H1 (cell line): ENCODE measurements around the gene ZDHHC8. TPM values are rescaled to one million over a fixed set of nuclear protein-coding genes. Genes with fewer than 3 reads are reported as not detected.

Experiments
- CTCF ChIA-PET: fragments of 300-600 bp; sonication (Branson Sonifier 250); formaldehyde crosslinking; loops from one replicate; lab custom pipeline; 2021; ENCODE audit not compliant: partially characterized antibody; lab: Charles Lee
- POLR2A ChIA-PET: fragments of 300-600 bp; sonication (Branson Sonifier 250); formaldehyde crosslinking; loops from one replicate; lab custom pipeline; 2021; ENCODE audit warnings: inconsistent platforms; ENCODE audit not compliant: partially characterized antibody; lab: Charles Lee
- DNase-seq, 2 experiments: peaks; one replicate each; pipeline versions ENCODE4 v3.0.0 to v3.0.0-alpha.2; 2010 to 2022; ENCODE audit warnings: low spot score in 2 of 2, low read depth in 1 of 2, mixed read lengths in 1 of 2
- FAIRE-seq: peaks from 2 replicates; lab custom pipeline; 2011; peaks lifted over from hg19 to GRCh38; lab: Jason Lieb, UNC
- H2AFZ ChIP-seq: 2 replicates; pipeline ENCODE4 v1.8.1; 2012; ENCODE audit warnings: low read length, inconsistent platforms
- H2AK5ac ChIP-seq: 2 replicates; pipeline ENCODE4 v1.6.1; 2013; ENCODE audit warnings: low read depth, low read length
- H2BK120ac ChIP-seq: replicated peaks from 2 replicates; pipeline ENCODE3; 2013; ENCODE audit warnings: low read depth, low read length, inconsistent platforms
- H2BK12ac ChIP-seq: 2 replicates; pipeline ENCODE4 v1.6.1; 2013; ENCODE audit warnings: low read depth, low read length
- H2BK15ac ChIP-seq: 2 replicates; pipeline ENCODE4 v1.6.1; 2013; ENCODE audit warnings: low read length
- H2BK20ac ChIP-seq: 2 replicates; pipeline ENCODE4 v1.6.1; 2013; ENCODE audit warnings: low read length
- H2BK5ac ChIP-seq: 2 replicates; pipeline ENCODE4 v1.6.1; 2013; ENCODE audit warnings: low read depth, low read length
- H3K14ac ChIP-seq: 2 replicates; pipeline ENCODE4 v1.6.1; 2013; ENCODE audit warnings: inconsistent platforms; ENCODE audit not compliant: insufficient read length
- H3K18ac ChIP-seq: 2 replicates; pipeline ENCODE4 v1.6.1; 2013; ENCODE audit warnings: low read length; ENCODE audit errors: extremely low read depth
- H3K23ac ChIP-seq: 2 replicates; pipeline ENCODE4 v1.6.1; 2013; ENCODE audit warnings: inconsistent platforms; ENCODE audit not compliant: insufficient read length
- H3K23me2 ChIP-seq: 2 replicates; pipeline ENCODE4 v1.6.1; 2013; ENCODE audit warnings: low read depth, low read length
- H3K27ac ChIP-seq: 2 replicates; pipeline ENCODE4 v1.6.1; 2011; ENCODE audit warnings: low read depth, low read length, inconsistent platforms
- H3K27me3 ChIP-seq, 4 experiments: replicated peaks in 1 of 4; 1 replicate in 1 of 4; 2 replicates in 3 of 4; pipeline versions ENCODE4 v1.6.1 to v1.8.1; 2011 to 2013; ENCODE audit warnings: low read length in 3 of 4, mild to moderate bottlenecking in 3 of 4, inconsistent platforms in 2 of 4, mixed read lengths in 2 of 4, moderate library complexity in 1 of 4; ENCODE audit not compliant: control insufficient read depth in 3 of 4, insufficient read depth in 3 of 4; ENCODE audit errors: extremely low read depth in 1 of 4
- H3K36me3 ChIP-seq, 4 experiments: 2 replicates each; pipeline versions ENCODE4 v1.6.1 to v1.8.1; 2011 to 2013; ENCODE audit warnings: mild to moderate bottlenecking in 4 of 4, low read length in 3 of 4, moderate library complexity in 2 of 4, control low read depth in 1 of 4, inconsistent platforms in 1 of 4; ENCODE audit not compliant: insufficient read depth in 4 of 4, control insufficient read depth in 2 of 4
- H3K4ac ChIP-seq: replicated peaks from 2 replicates; pipeline ENCODE3; 2013; ENCODE audit warnings: low read length, low read depth, mixed read lengths, inconsistent platforms; ENCODE audit not compliant: insufficient read length
- H3K4me1 ChIP-seq, 4 experiments: replicated peaks in 1 of 4; 1 replicate in 1 of 4; 2 replicates in 3 of 4; pipeline versions ENCODE4 v1.6.1 to v1.8.1; 2011 to 2013; ENCODE audit warnings: low read length in 3 of 4, inconsistent platforms in 2 of 4, mixed read lengths in 1 of 4; ENCODE audit not compliant: insufficient read depth in 4 of 4, control insufficient read depth in 3 of 4
- H3K4me2 ChIP-seq, 2 experiments: 2 replicates each; pipeline versions ENCODE4 v1.6.1 to v1.8.1; 2011 to 2013; ENCODE audit warnings: low read depth in 2 of 2, low read length in 2 of 2, control low read depth in 1 of 2, inconsistent platforms in 1 of 2, mild to moderate bottlenecking in 1 of 2; ENCODE audit not compliant: insufficient read depth in 1 of 2
- H3K4me3 ChIP-seq, 4 experiments: fragments of 200-600, 300-600 bp in 1 of 4; sonication (generic), shearing (Covaris generic), sonication (Bioruptor Twin) in 1 of 4; 2 replicates each; pipeline versions ENCODE4 v1.5.1 to v1.8.1; 2011 to 2016; ENCODE audit warnings: low read length in 4 of 4, low read depth in 3 of 4, control low read depth in 2 of 4, inconsistent platforms in 2 of 4, mild to moderate bottlenecking in 2 of 4, mixed read lengths in 1 of 4, moderate library complexity in 1 of 4; ENCODE audit not compliant: insufficient read depth in 2 of 4; ENCODE audit errors: extremely low read depth in 1 of 4
- H3K56ac ChIP-seq: replicated peaks from 2 replicates; pipeline ENCODE3; 2013; ENCODE audit warnings: low read depth, mild to moderate bottlenecking, mixed read lengths, low read length, inconsistent platforms; ENCODE audit not compliant: insufficient read length
- H3K79me1 ChIP-seq: 2 replicates; pipeline ENCODE4 v1.6.1; 2013; ENCODE audit warnings: low read depth, low read length, control low read depth
- H3K79me2 ChIP-seq, 2 experiments: 2 replicates each; pipeline versions ENCODE4 v1.6.1 to v1.8.1; 2012 to 2013; ENCODE audit warnings: low read length in 2 of 2, mild to moderate bottlenecking in 2 of 2, inconsistent platforms in 1 of 2; ENCODE audit not compliant: insufficient read depth in 2 of 2, control insufficient read depth in 1 of 2
- H3K9ac ChIP-seq, 4 experiments: replicated peaks in 1 of 4; 1 replicate in 1 of 4; 2 replicates in 3 of 4; pipeline versions ENCODE4 v1.6.1 to v1.8.1; 2011 to 2013; ENCODE audit warnings: low read depth in 3 of 4, low read length in 3 of 4, control low read depth in 2 of 4, mild to moderate bottlenecking in 2 of 4, moderate library complexity in 2 of 4, inconsistent platforms in 1 of 4; ENCODE audit errors: extremely low read depth in 1 of 4
- H3K9me3 ChIP-seq, 2 experiments: 2 replicates each; pipeline versions ENCODE4 v1.6.1 to v1.8.1; 2012 to 2013; ENCODE audit warnings: mild to moderate bottlenecking in 2 of 2, moderate library complexity in 2 of 2, control low read depth in 1 of 2, inconsistent platforms in 1 of 2, low read depth in 1 of 2, low read length in 1 of 2, mixed read lengths in 1 of 2; ENCODE audit not compliant: insufficient read depth in 2 of 2
- H4K20me1 ChIP-seq, 2 experiments: replicated peaks in 1 of 2; 2 replicates each; pipeline versions ENCODE3 to v1.8.1; 2011 to 2013; ENCODE audit warnings: inconsistent platforms in 2 of 2, low read length in 2 of 2, mild to moderate bottlenecking in 1 of 2; ENCODE audit not compliant: insufficient read depth in 2 of 2, control insufficient read depth in 1 of 2
- H4K5ac ChIP-seq: 2 replicates; pipeline ENCODE4 v1.6.1; 2013; ENCODE audit warnings: low read length, low read depth, mixed read lengths, inconsistent platforms; ENCODE audit not compliant: insufficient read length
- H4K8ac ChIP-seq: 2 replicates; pipeline ENCODE4 v1.8.0; 2013; ENCODE audit warnings: mild to moderate bottlenecking, moderate library complexity, low read length, inconsistent platforms; ENCODE audit not compliant: insufficient read depth; ENCODE audit errors: extremely low read depth
- H4K91ac ChIP-seq: replicated peaks from 2 replicates; pipeline ENCODE3; 2013; ENCODE audit warnings: low read length, mixed read lengths, inconsistent platforms; ENCODE audit not compliant: insufficient read length
- CBX5 ChIP-seq: fragments of 300-800, 300-1000 bp; sonication (generic); IDR thresholded peaks from 2 replicates; pipeline ENCODE4 v1.7.1; 2016; ENCODE audit warnings: antibody characterized with exemption, low read length, low read depth
- CBX8 ChIP-seq: fragments of 300-800, 300-1000 bp; sonication (generic); IDR thresholded peaks from 2 replicates; pipeline ENCODE4 v1.7.1; 2016; ENCODE audit warnings: low read depth, low read length, borderline replicate concordance
- MAFK ChIP-seq: IDR thresholded peaks from 2 replicates; pipeline ENCODE4 v1.6.1; 2012; ENCODE audit warnings: low read depth, mild to moderate bottlenecking, improper control_type of control experiment, low read length
- SP2 ChIP-seq: IDR thresholded peaks from 2 replicates; pipeline ENCODE4 v1.6.1; 2012; ENCODE audit warnings: mild to moderate bottlenecking, low read length, inconsistent platforms
- WGBS, 2 experiments: shearing (Covaris generic) in 1 of 2; methylation state at CpG; one replicate each; pipeline versions ENCODE4 v1.1.6 to v1.1.7; 2013 to 2015; ENCODE audit warnings: low lambda C conversion rate in 2 of 2, mixed read lengths in 2 of 2, inconsistent platforms in 1 of 2, low coverage in 1 of 2, missing lambda C conversion rate in 1 of 2; ENCODE audit not compliant: insufficient replicate concordance in 2 of 2, insufficient coverage in 1 of 2, insufficient read length in 1 of 2; ENCODE audit errors: extremely low coverage in 1 of 2, missing lambda C conversion rate in 1 of 2; 5-methylcytosine and 5-hydroxymethylcytosine counted together
- polyA plus RNA-seq, 7 experiments: library from polyadenylated mRNA; depleted of rRNA in 3 of 7; stranded (reverse) in 5 of 7; unstranded in 2 of 7; fragments of >200 nt in 5 of 7; fragments of 200-250 nt in 2 of 7; gene quantifications; 1 replicate in 5 of 7; 2 replicates in 1 of 7; 4 replicates in 1 of 7; pipeline versions ENCODE4 v1.2.1 to v1.2.3, GENCODE V29; 2011 to 2013; ENCODE audit warnings: missing spikeins in 2 of 7, mixed read lengths in 2 of 7
- total RNA-seq: library from RNA; stranded (reverse); fragmentation: NEBNext Ultra II Directional; extraction: Animal tissue kit (Norgen Biotek cat#: 25700); gene quantifications from 2 replicates; pipeline ENCODE4 v1.2.1, GENCODE V29; 2021
- TF ChIP-seq, protein P1 (sequence below): IDR thresholded peaks from 2 replicates; pipeline ENCODE4 v1.6.1; 2012; ENCODE audit warnings: low read length, inconsistent platforms

ZDHHC8 gene
- total and polyA plus RNA-seq, 2 of the 8 experiments (the other 6 are each of a cell fraction or from before 2014, with no cell fraction given), result 18.6 to 65.6 TPM

DNA sequence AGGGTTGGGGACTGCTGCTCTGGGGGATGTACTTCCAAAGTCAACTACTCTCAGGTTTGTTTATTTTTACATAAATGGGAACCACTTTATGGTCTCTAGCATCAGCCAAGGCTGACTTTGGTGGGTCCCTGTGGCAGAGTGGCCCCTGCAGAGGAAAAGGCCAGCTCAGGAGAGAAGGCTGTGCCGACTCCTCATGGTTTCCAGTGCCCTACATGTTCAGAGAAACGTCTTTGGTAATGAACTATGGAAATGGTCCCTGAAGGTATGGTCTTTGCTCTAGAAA, 3.0 kb upstream of the ZDHHC8 start:
- CTCF ChIA-PET, result interaction anchor here (1.9 to 2.6 kb wide), 3 partner anchors 42 to 167 kb away, joined by 6 to 18 read pairs (median 7); no protein-coding TSS in a partner anchor
- Histone ChIP-seq H3K14ac (no peak overlapping the region), H2BK20ac (no peak overlapping the region), H3K27me3 (no peaks in the 10 kb centered on the region; a peak in 2 of 7 replicates), H2AK5ac (no peak overlapping the region), H3K4me2 (no peak overlapping the region), H2BK15ac (no peak overlapping the region), H2AFZ (no peak overlapping the region), H4K8ac (no peak overlapping the region), H4K5ac (no peak overlapping the region), H3K9me3 (no peaks in the 10 kb centered on the region), H3K79me1 (peaks cover 6% of the 10 kb centered on the region), H3K23me2 (peaks cover 7% of the 10 kb centered on the region; the same call in 1 of the 2 replicates), H3K27ac (no peak overlapping the region), H2BK12ac (no peak overlapping the region), H3K79me2 (peaks cover 2 to 15% of the 10 kb centered on the region in 2 experiments; a peak in 3 of 4 replicates), H4K91ac (no peak overlapping the region), H3K4me3 (no peak overlapping the region), H3K36me3 (peaks cover 25 to 43% (median 30%) of the 10 kb centered on the region in 4 experiments), H2BK5ac (no peak overlapping the region), H3K4ac (no peak overlapping the region), H3K56ac (no peak overlapping the region), H3K18ac (no peak overlapping the region), H2BK120ac (no peak overlapping the region), H3K9ac (no peak overlapping the region), H4K20me1 (peaks cover 22 to 39% of the 10 kb centered on the region in 2 experiments), H3K23ac (no peak overlapping the region), H3K4me1 (peaks cover 0 to 12% (median 7%) of the 10 kb centered on the region in 4 experiments; a peak in 4 of 7 replicates)
- WGBS, 2 experiments, result 88% methylated on average over 2 of the region's 2 CpGs; no CpG with 5 or more reads in 1 of the 2 experiments
- DNase-seq, result no peak
- POLR2A ChIA-PET, result interaction anchor here (0.8 to 8.3 kb wide), 17 partner anchors 9 to 171 kb away, joined by 3 to 223 read pairs (median 5); partner anchors contain the start of genes DGCR8, RANBP1, TANGO2 and TRMT2A
- FAIRE-seq, result no peak
- TF ChIP-seq CBX8 (no peak), SP2 (no peak), CBX5 (no peak), MAFK (no peak)
- TF ChIP-seq, protein P1, sequence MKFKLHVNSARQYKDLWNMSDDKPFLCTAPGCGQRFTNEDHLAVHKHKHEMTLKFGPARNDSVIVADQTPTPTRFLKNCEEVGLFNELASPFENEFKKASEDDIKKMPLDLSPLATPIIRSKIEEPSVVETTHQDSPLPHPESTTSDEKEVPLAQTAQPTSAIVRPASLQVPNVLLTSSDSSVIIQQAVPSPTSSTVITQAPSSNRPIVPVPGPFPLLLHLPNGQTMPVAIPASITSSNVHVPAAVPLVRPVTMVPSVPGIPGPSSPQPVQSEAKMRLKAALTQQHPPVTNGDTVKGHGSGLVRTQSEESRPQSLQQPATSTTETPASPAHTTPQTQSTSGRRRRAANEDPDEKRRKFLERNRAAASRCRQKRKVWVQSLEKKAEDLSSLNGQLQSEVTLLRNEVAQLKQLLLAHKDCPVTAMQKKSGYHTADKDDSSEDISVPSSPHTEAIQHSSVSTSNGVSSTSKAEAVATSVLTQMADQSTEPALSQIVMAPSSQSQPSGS, result 0 out of 2 replicates have a peak, but pooled peaks have one; percentile 17
